ENCODE results near the gene KIAA1549.

Gene KIAA1549

GRCh38 chr7:138876326-138876725 lies 104.9 kb downstream of the KIAA1549 start:
- WGBS: 82% methylated on average over 2 of the region's 4 CpGs
- Histone ChIP-seq H2BK12ac (ENCODE audit: low read length in 2 of 2) (no peak overlapping the region), H3K79me1 (replicated peaks; ENCODE audit: low read length, poor library complexity, severe bottlenecking) (no peaks in the 10 kb centered on the region), H3K23ac (ENCODE audit: low read length in 2 of 2) (no peak overlapping the region), H2AK5ac (ENCODE audit: low read length, severe bottlenecking) (no peak overlapping the region), H3K14ac (ENCODE audit: low read length in 2 of 2) (no peak overlapping the region), H3K27ac (ENCODE audit: low read length, poor library complexity, severe bottlenecking) (peak overlapping the region; percentile 63), H4K91ac (ENCODE audit: low read length) (no peak overlapping the region), H3K36me3 (ENCODE audit: control insufficient read depth in 1 of 2, insufficient read depth in 2 of 2, low read depth in 1 of 2, low read length in 2 of 2) (peaks cover 3 to 9% of the 10 kb centered on the region in 2 experiments), H3K9ac (ENCODE audit: low read length) (no peak overlapping the region), H2BK5ac (ENCODE audit: low read depth, low read length, poor library complexity, severe bottlenecking) (no peak overlapping the region), H3K4me3 (ENCODE audit: insufficient read depth in 1 of 2, low read depth in 1 of 2, low read length in 2 of 2) (no peak overlapping the region), H3K4ac (ENCODE audit: low read depth in 1 of 2, low read length in 2 of 2) (no peak overlapping the region), H3K4me1 (ENCODE audit: control insufficient read depth, insufficient read depth, low read depth, low read length) (peaks cover 6% of the 10 kb centered on the region), H2AFZ (ENCODE audit: low read depth, low read length) (no peak overlapping the region), H3K18ac (ENCODE audit: low read depth in 1 of 2, low read length in 2 of 2) (no peak overlapping the region), H3K27me3 (ENCODE audit: control insufficient read depth in 1 of 2, insufficient read depth in 1 of 2, low read length in 2 of 2) (no peaks in the 10 kb centered on the region), H3K9me3 (ENCODE audit: control insufficient read depth, low read length) (no peaks in the 10 kb centered on the region), H2BK120ac (ENCODE audit: low read depth, low read length) (no peak overlapping the region), H3K4me2 (ENCODE audit: low read length, poor library complexity, severe bottlenecking) (no peak overlapping the region), H4K8ac (ENCODE audit: low read length) (no peak overlapping the region), H2BK15ac (ENCODE audit: low read depth, poor library complexity, severe bottlenecking) (no peak overlapping the region)
- DNase-seq: no peak

- H2AFZ ChIP-seq (ENCODE audit: low read depth, low read length): no peak overlapping the region
- peak overlapping the region; percentile 47 for H2BK5ac ChIP-seq (ENCODE audit: low read depth, low read length, poor library complexity, severe bottlenecking)
- H3K9me3 ChIP-seq (ENCODE audit: control insufficient read depth, low read length): no peaks in the 10 kb centered on the region
- H3K9ac ChIP-seq (ENCODE audit: low read length): no peak overlapping the region
- peak; percentile 88 for DNase-seq
- whole genome bisulfite sequencing: 25% methylated on average over 8 of the region's 9 CpGs
- no peak overlapping the region for H3K4ac ChIP-seq (ENCODE audit: low read depth in 1 of 2, low read length in 2 of 2)
- no peak overlapping the region for H3K23ac ChIP-seq (ENCODE audit: low read length in 2 of 2)
- H2BK15ac ChIP-seq (ENCODE audit: low read depth, poor library complexity, severe bottlenecking): no peak overlapping the region
- no peak overlapping the region for H4K8ac ChIP-seq (ENCODE audit: low read length)
- H3K14ac ChIP-seq (ENCODE audit: low read length in 2 of 2): no peak overlapping the region
- no peak overlapping the region for H3K18ac ChIP-seq (ENCODE audit: low read depth in 1 of 2, low read length in 2 of 2)
- H3K4me1 ChIP-seq (ENCODE audit: control insufficient read depth, insufficient read depth, low read depth, low read length): peaks cover 6% of the 10 kb centered on the region
- H2AK5ac ChIP-seq (ENCODE audit: low read length, severe bottlenecking): no peak overlapping the region
- H3K27me3 ChIP-seq (ENCODE audit: control insufficient read depth in 1 of 2, insufficient read depth in 1 of 2, low read length in 2 of 2): no peaks in the 10 kb centered on the region
- H3K27ac ChIP-seq (ENCODE audit: low read length, poor library complexity, severe bottlenecking): peak overlapping the region; percentile 71
- H3K36me3 ChIP-seq (ENCODE audit: control insufficient read depth in 1 of 2, insufficient read depth in 2 of 2, low read depth in 1 of 2, low read length in 2 of 2): peaks cover 3 to 8% of the 10 kb centered on the region in 2 experiments
- H4K91ac ChIP-seq (ENCODE audit: low read length): no peak overlapping the region
- H3K4me3 ChIP-seq (ENCODE audit: insufficient read depth in 1 of 2, low read depth in 1 of 2, low read length in 2 of 2): no peak overlapping the region
- no peak overlapping the region for H2BK120ac ChIP-seq (ENCODE audit: low read depth, low read length)
- no peaks in the 10 kb centered on the region for H3K79me1 ChIP-seq (replicated peaks; ENCODE audit: low read length, poor library complexity, severe bottlenecking)
- no peak overlapping the region for H2BK12ac ChIP-seq (ENCODE audit: low read length in 2 of 2)
- H3K4me2 ChIP-seq (ENCODE audit: low read length, poor library complexity, severe bottlenecking): no peak overlapping the region
Measured at GRCh38 chr7:138875794-138876193, 105.4 kb downstream of the KIAA1549 start.

- H4K8ac ChIP-seq (ENCODE audit: low read length): no peak overlapping the region
- peaks cover 7% of the 10 kb centered on the region for H3K4me1 ChIP-seq (ENCODE audit: control insufficient read depth, insufficient read depth, low read depth, low read length)
- no peak overlapping the region for H2AK5ac ChIP-seq (ENCODE audit: low read length, severe bottlenecking)
- H2BK120ac ChIP-seq (ENCODE audit: low read depth, low read length): no peak overlapping the region
- no peak overlapping the region for H3K18ac ChIP-seq (ENCODE audit: low read depth in 1 of 2, low read length in 2 of 2)
- H2BK15ac ChIP-seq (ENCODE audit: low read depth, poor library complexity, severe bottlenecking): no peak overlapping the region
- H2BK5ac ChIP-seq (ENCODE audit: low read depth, low read length, poor library complexity, severe bottlenecking): no peak overlapping the region
- H3K9ac ChIP-seq (ENCODE audit: low read length): no peak overlapping the region
- H3K27me3 ChIP-seq (ENCODE audit: control insufficient read depth in 1 of 2, insufficient read depth in 1 of 2, low read length in 2 of 2): no peaks in the 10 kb centered on the region
- H3K23ac ChIP-seq (ENCODE audit: low read length in 2 of 2): no peak overlapping the region
- no peak overlapping the region for H3K14ac ChIP-seq (ENCODE audit: low read length in 2 of 2)
- peaks cover 0 to 21% of the 10 kb centered on the region in 2 experiments for H3K36me3 ChIP-seq (ENCODE audit: control insufficient read depth in 1 of 2, insufficient read depth in 2 of 2, low read depth in 1 of 2, low read length in 2 of 2)
- no peaks in the 10 kb centered on the region for H3K9me3 ChIP-seq (ENCODE audit: control insufficient read depth, low read length)
- no peak overlapping the region for H3K4ac ChIP-seq (ENCODE audit: low read depth in 1 of 2, low read length in 2 of 2)
- H3K4me3 ChIP-seq (ENCODE audit: insufficient read depth in 1 of 2, low read depth in 1 of 2, low read length in 2 of 2): no peak overlapping the region
- DNase-seq: no peak
- 97% methylated on average over 5 of the region's 5 CpGs for WGBS
- H4K91ac ChIP-seq (ENCODE audit: low read length): no peak overlapping the region
- no peak overlapping the region for H3K4me2 ChIP-seq (ENCODE audit: low read length, poor library complexity, severe bottlenecking)
- H2AFZ ChIP-seq (ENCODE audit: low read depth, low read length): no peak overlapping the region
- no peaks in the 10 kb centered on the region for H3K79me1 ChIP-seq (replicated peaks; ENCODE audit: low read length, poor library complexity, severe bottlenecking)
- H2BK12ac ChIP-seq (ENCODE audit: low read length in 2 of 2): no peak overlapping the region
- no peak overlapping the region for H3K27ac ChIP-seq (ENCODE audit: low read length, poor library complexity, severe bottlenecking)
Measured at GRCh38 chr7:138873220-138873892, 107.8 kb downstream of the KIAA1549 start.

GRCh38 chr7:138872576-138872975 lies 108.6 kb downstream of the KIAA1549 start:
- Histone ChIP-seq H2AFZ (ENCODE audit: low read depth, low read length) (no peak overlapping the region), H4K8ac (ENCODE audit: low read length) (no peak overlapping the region), H2BK12ac (ENCODE audit: low read length in 2 of 2) (no peak overlapping the region), H3K36me3 (ENCODE audit: control insufficient read depth in 1 of 2, insufficient read depth in 2 of 2, low read depth in 1 of 2, low read length in 2 of 2) (peaks cover 0 to 27% of the 10 kb centered on the region in 2 experiments), H4K91ac (ENCODE audit: low read length) (no peak overlapping the region), H3K27ac (ENCODE audit: low read length, poor library complexity, severe bottlenecking) (no peak overlapping the region), H3K79me1 (replicated peaks; ENCODE audit: low read length, poor library complexity, severe bottlenecking) (no peaks in the 10 kb centered on the region), H3K4me2 (ENCODE audit: low read length, poor library complexity, severe bottlenecking) (no peak overlapping the region), H2BK5ac (ENCODE audit: low read depth, low read length, poor library complexity, severe bottlenecking) (no peak overlapping the region), H3K9ac (ENCODE audit: low read length) (no peak overlapping the region), H3K4ac (ENCODE audit: low read depth in 1 of 2, low read length in 2 of 2) (no peak overlapping the region), H3K27me3 (ENCODE audit: control insufficient read depth in 1 of 2, insufficient read depth in 1 of 2, low read length in 2 of 2) (no peaks in the 10 kb centered on the region), H3K4me1 (ENCODE audit: control insufficient read depth, insufficient read depth, low read depth, low read length) (peaks cover 7% of the 10 kb centered on the region), H3K18ac (ENCODE audit: low read depth in 1 of 2, low read length in 2 of 2) (no peak overlapping the region), H2AK5ac (ENCODE audit: low read length, severe bottlenecking) (no peak overlapping the region), H2BK120ac (ENCODE audit: low read depth, low read length) (no peak overlapping the region), H3K4me3 (ENCODE audit: insufficient read depth in 1 of 2, low read depth in 1 of 2, low read length in 2 of 2) (no peak overlapping the region), H3K23ac (ENCODE audit: low read length in 2 of 2) (no peak overlapping the region), H2BK15ac (ENCODE audit: low read depth, poor library complexity, severe bottlenecking) (no peak overlapping the region), H3K14ac (ENCODE audit: low read length in 2 of 2) (no peak overlapping the region), H3K9me3 (ENCODE audit: control insufficient read depth, low read length) (no peaks in the 10 kb centered on the region)
- no peak for DNase-seq
- 82% methylated on average over 4 of the region's 4 CpGs for WGBS

Data from mesenchymal stem cell (in vitro differentiated cells and primary cell).